Kidney tubule cell (primary cell): ENCODE data around the gene PCGF3.
"Not testable (repeated sequence)": the region's sequence is repeated elsewhere in the genome, so short reads cannot be mapped to it uniquely, and the experiment has no call there.

Experiments used
- DNase-seq: peaks from one replicate; pipeline ENCODE4 v3.0.0-alpha.2; 2018; ENCODE audit warnings: low spot score

Gene PCGF3

GRCh38 chr4:704198-704891 is 1.3 kb upstream of the PCGF3 start:
- no peak for DNase-seq

DNA sequence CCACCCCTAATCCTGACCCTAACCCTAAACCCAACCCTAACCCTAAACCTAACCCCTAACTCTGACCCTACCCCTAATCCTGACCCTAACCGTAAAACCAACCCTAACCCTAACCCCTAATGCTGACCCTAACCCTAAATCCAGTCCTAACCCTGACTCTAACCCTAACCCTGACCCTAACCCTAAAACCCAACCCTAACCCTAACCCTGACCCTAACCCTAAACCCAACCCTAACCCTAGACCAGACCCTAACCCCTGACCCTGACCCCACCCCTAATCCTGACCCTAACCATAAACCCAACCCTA is 708 bp upstream of the PCGF3 start:
- no peak for DNase-seq

DNA sequence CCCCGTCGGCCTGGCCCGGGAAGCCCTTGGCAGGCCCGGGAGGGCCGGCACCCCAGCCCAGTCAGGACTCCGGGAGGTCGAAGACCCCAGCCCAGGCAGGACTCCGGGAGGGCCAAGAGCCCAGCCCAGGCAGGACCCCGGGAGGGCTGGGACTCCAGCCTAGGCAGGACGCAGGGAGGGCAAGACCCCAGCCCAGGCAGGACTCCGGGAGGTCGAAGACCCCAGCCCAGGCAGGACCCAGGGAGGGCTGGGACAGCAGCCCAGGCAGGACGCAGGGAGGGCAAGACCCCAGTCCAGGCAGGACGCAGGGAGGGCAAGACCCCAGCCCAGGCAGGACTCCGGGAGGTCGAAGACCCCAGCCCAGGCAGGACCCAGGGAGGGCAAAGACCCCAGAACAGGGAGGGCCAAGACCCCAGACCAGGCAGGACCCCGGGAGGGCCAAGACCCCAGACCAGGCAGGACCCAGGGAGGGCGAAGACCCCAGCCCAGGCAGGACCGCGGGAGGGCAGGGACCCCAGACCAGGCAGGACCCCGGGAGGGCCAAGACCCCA is 526 bp downstream of the PCGF3 start:
- not testable (repeated sequence) for DNase-seq

GRCh38 chr4:706834-707598 is 1.4 kb downstream of the PCGF3 start:
- DNase-seq, result no peak

- DNase-seq, result no peak
Observed at GRCh38 chr4:707929-708630, 2.4 kb downstream of the PCGF3 start.

GRCh38 chr4:708631-708933 is 3.0 kb downstream of the PCGF3 start:
- DNase-seq, result no peak

- no peak for DNase-seq
Observed at GRCh38 chr4:709348-709747, 3.7 kb downstream of the PCGF3 start.

DNA sequence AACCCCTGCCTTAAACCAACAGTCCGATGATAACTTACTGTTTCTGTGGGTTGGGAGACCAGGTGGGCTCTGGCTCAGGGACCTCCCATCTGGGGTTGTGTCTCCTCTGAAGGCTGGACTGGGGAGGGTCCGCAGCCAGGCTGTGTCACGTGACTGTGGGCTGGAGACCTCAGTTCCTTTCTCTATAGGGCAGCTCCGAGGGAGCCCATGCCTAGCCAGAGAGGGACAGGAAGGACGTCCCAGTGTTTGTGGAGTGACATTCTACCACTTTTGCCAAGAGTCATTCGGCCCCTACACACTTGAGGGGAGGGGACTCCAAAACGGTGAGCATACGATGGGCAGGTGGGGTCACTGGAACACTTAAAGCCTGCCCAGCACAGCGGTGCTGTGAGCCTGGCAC is 4.5 kb downstream of the PCGF3 start:
- no peak for DNase-seq

GRCh38 chr4:710916-711315 is 5.3 kb downstream of the PCGF3 start:
- no peak for DNase-seq

- no peak for DNase-seq
Observed at GRCh38 chr4:712093-712492, 6.5 kb downstream of the PCGF3 start.

DNA sequence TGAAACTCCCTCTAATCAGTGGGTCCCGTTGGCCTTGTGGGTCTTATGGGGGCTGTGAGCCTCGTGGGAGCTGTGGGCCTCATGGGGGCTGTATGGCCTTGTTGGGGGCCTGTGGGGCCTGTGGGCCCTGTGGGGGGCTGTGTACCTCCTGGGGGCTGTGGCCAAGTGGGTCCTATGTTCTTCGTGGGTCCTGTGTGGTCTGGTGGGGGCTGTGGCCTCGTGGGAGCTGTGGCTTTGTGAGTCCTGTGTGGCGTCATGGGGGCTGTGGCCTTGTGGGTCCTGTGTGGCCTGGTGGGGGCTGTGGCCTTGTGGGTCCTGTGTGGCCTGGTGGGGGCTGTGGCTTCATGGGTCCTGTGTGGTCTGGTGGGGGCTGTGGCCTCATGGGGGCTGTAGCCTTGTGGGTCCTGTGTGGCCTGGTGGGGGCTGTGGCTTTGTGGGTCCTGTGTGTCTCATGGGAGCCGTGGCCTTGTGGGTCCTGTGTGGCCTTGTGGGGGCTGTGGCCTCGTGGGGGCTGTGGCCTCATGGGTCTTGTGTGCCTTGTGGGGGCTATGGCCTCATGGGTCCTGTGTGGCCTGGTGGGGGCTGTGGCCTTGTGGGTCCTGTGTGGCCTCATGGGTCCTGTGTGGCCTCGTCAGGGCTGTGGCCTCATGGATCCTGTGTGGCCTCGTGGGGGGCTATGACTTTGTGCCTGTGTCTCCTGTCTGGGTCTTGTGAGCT is 7.4 kb downstream of the PCGF3 start:
- DNase-seq, result no peak

- no peak for DNase-seq
Observed at GRCh38 chr4:714087-714486, 8.5 kb downstream of the PCGF3 start.

- DNase-seq, result no peak
Observed at GRCh38 chr4:717601-718320, 12.1 kb downstream of the PCGF3 start.

DNA sequence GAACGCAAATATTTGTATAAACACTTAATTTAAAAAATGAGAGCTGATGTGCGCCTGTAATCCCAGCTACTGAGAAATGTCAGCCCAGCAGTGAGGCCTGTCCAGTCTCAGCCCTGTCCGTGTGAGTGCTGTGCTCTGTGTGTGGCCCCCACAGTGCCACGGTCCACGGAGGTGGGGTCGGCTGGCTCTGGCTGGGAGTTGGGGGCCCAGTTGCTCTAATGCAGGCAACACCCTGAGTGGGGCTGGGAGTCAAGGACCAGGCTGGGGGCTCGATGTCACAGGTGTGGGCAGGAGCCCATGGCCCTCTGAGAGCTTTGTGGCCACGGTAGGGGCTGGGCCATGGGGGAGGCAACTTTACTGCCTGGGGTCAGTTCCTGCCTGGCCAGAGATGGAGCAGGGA is 12.8 kb downstream of the PCGF3 start:
- DNase-seq, result no peak

DNA sequence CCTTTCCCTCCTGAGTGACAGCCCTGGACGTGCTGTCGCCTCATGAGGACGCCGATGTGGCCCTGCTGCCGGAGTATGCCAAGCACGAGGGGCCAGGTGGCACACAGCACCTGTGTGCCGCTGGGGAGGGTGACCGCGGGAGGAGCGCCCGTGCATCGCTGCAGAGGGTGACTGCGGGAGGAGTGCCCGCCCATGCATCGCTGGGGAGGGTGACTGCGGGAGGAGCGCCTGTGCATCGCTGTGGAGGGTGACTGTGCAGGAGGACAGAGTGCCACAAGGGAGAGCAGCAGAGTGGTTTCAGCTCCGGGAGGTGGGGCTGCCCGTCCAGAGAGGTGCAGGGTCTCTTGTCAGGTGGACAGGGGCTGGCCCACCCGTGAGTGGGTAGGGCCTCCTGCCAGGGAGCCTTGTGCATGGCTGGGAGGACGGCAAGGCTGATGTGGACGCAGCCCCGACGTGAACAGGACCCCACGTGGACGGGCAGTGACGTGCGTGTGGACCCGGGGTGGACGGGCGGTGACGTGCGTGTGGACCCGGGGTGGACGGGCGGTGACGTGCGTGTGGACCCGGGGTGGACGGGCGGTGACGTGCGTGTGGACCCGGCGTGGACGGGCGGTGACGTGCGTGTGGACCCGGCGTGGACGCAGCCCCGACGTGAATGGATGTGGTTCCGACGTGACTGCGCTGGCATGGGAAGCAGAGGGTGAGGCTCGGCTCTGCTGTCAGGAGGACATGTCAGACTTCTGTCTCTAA is 14.7 kb downstream of the PCGF3 start:
- DNase-seq, result no peak

- peak; percentile 33 for DNase-seq
Observed at GRCh38 chr4:721261-722168, 15.9 kb downstream of the PCGF3 start.

GRCh38 chr4:722169-722725 is 16.6 kb downstream of the PCGF3 start:
- no peak for DNase-seq

- DNase-seq, result no peak
Observed at GRCh38 chr4:722851-723360, 17.3 kb downstream of the PCGF3 start.

DNA sequence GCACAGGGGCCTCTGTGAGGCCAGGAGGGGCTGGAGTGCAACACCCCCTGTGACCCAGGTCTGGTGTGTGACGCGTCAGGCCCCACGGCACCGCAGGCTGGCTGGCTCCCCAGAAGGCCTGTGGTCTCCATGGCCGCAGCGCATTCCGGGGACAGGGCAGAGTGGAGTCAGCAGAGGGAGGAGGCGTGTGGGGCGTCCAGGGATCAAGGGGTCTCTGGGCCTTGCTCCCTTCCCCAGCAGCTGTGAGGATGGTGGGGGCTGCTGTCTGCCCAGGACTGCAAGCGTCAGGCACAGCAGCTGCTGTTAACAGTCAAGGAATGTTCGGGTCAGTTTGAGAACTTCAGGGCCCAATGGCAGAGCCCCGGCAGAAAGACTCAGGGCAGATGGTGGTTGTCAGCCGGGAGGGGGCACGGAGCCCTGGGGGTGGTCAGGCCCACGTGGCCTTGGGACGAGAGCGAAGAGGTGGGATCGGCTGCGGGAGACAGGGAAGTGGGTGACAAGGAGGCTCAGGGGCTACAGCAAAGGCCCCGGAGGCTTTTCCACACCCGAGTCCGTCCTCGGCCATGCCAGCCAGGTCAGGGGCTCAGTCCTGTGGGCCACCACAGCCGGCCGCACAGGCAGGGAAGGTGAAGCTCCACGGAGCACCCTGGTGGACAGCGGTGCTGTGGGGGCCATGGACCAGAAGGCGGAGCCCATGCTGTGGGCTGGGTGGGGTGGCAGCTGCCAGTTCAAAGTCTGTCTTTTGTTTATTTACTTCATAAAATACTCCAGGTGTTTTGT is 18.3 kb downstream of the PCGF3 start:
- DNase-seq, result no peak
